Type B pancreatic cell (in vitro differentiated cells): ENCODE measurements around the gene RNF225. TPM values are rescaled to one million over a fixed set of nuclear protein-coding genes. Genes with fewer than 3 reads are reported as not detected.
A peak's percentile ranks its signal among the peaks of the same experiment; 100 is the strongest.

Experiments
- DNase-seq: peaks from one replicate; pipeline ENCODE4 v3.0.0; 2021; ENCODE audit warnings: mixed read lengths; ENCODE audit not compliant: unreplicated experiment; ENCODE audit errors: extremely low spot score
- H3K27ac Mint-ChIP-seq: 2 replicates; pipeline ENCODE4 v1.8.0; 2021; ENCODE audit warnings: mild to moderate bottlenecking, mixed read lengths
- H3K27me3 Mint-ChIP-seq: 2 replicates; pipeline ENCODE4 v1.8.0; 2021; ENCODE audit warnings: mixed read lengths
- H3K36me3 Mint-ChIP-seq: 2 replicates; pipeline ENCODE4 v1.8.0; 2021; ENCODE audit warnings: mixed read lengths
- H3K4me1 Mint-ChIP-seq: one replicate; pipeline ENCODE4 v1.8.0; 2021; ENCODE audit warnings: mixed read lengths; ENCODE audit not compliant: unreplicated experiment
- H3K4me3 Mint-ChIP-seq: 2 replicates; pipeline ENCODE4 v1.8.0; 2021; ENCODE audit warnings: mild to moderate bottlenecking, mixed read lengths
- H3K9me3 Mint-ChIP-seq: 2 replicates; pipeline ENCODE4 v1.8.0; 2021; ENCODE audit warnings: mixed read lengths
- total RNA-seq: library from RNA; stranded (reverse); gene quantifications from 2 replicates; pipeline ENCODE4 v1.2.1, GENCODE V29; 2021; ENCODE audit warnings: low replicate concordance
- TF ChIP-seq, protein P1 (sequence below): fragments of 200-600 bp; sonication (generic); conservative IDR thresholded peaks from 2 replicates; pipeline ENCODE4 v1.5.0; 2021; ENCODE audit warnings: antibody characterized with exemption, mild to moderate bottlenecking

Gene RNF225
- total RNA-seq, 1 donor from 2014 or later = 1.0 TPM

DNA sequence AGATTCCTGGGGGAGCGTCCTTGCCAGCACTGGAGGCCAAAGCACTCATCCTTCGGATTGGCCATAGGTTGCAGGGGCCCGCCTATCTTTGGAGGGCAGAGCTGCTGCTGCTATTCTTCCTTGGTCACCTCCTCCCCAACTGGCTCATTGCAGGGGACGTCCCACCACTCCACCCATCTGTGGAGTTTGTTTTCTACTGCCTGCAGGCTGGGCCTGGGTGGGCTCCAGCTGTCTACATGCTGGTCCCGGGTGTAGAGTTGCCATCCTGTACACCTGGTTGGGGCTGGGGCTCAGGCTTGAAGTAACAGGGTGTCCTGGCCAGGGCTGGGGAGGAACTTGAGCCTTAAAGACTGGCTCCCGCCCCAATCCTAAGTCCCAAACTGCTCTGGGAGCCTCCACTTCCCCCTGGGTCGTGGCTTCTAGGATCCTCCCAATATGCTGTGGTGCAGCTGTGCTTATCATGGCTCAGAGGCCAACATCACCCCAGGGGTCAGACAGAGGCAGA is 2.1 kb downstream of the RNF225 start:
- Mint-ChIP-seq H3K27me3 (peaks cover 19% of the 10 kb centered on the region), H3K36me3 (peaks cover 21% of the 10 kb centered on the region), H3K4me1 (peaks cover 15% of the 10 kb centered on the region), H3K4me3 (no peak overlapping the region), H3K9me3 (no peaks in the 10 kb centered on the region), H3K27ac (no peak overlapping the region)
- no peak for DNase-seq
- TF ChIP-seq, protein P1, sequence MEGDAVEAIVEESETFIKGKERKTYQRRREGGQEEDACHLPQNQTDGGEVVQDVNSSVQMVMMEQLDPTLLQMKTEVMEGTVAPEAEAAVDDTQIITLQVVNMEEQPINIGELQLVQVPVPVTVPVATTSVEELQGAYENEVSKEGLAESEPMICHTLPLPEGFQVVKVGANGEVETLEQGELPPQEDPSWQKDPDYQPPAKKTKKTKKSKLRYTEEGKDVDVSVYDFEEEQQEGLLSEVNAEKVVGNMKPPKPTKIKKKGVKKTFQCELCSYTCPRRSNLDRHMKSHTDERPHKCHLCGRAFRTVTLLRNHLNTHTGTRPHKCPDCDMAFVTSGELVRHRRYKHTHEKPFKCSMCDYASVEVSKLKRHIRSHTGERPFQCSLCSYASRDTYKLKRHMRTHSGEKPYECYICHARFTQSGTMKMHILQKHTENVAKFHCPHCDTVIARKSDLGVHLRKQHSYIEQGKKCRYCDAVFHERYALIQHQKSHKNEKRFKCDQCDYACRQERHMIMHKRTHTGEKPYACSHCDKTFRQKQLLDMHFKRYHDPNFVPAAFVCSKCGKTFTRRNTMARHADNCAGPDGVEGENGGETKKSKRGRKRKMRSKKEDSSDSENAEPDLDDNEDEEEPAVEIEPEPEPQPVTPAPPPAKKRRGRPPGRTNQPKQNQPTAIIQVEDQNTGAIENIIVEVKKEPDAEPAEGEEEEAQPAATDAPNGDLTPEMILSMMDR = no peak

DNA sequence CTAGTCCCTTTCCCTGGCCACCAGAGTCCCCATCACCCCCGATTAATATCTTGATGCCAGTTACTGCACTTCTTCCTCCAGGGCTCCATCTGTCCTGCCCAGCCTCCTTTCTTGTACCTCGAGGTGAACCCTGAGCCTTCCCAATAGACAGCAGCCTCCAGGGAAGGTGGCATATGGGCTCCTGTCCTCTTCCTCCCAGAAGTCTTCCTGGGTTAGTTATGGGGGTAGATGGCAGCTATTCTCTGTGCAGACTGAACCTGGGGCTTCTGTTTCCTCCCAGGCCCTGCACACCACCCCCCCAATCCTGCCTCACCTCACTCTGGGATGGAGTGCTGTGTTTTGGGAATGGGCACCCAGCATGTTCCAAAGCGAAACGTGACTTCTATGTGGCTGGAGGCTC is 2.6 kb downstream of the RNF225 start:
- no peak overlapping the region for H3K27ac Mint-ChIP-seq
- TF ChIP-seq, protein P1 = no peak
- H3K9me3 Mint-ChIP-seq = no peaks in the 10 kb centered on the region
- peaks cover 19% of the 10 kb centered on the region for H3K27me3 Mint-ChIP-seq
- H3K4me3 Mint-ChIP-seq = no peak overlapping the region
- H3K36me3 Mint-ChIP-seq = peaks cover 17% of the 10 kb centered on the region
- no peak for DNase-seq
- H3K4me1 Mint-ChIP-seq = peaks cover 15% of the 10 kb centered on the region

DNA sequence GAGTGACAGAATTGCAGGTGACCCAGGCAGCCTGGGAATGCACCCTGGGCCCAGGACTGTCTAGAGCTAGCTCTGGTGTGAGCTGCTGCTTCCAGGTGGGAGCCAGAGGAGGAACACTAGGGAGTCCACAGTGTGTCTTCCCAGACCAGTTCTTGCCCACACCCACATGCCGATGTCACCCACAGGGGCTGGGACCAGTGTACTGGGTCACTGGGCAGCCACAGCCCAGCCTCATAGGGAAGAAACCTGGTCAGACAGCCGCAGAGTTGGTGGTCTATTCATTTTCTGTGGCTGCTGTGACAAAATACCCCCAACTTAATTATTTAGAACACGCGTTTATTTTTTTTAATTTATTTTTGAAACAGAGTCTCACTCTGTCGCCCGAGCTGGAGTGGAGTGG is 3.1 kb downstream of the RNF225 start:
- TF ChIP-seq, protein P1 = no peak
- H3K4me1 Mint-ChIP-seq = peaks cover 15% of the 10 kb centered on the region
- H3K36me3 Mint-ChIP-seq = peaks cover 16% of the 10 kb centered on the region
- H3K9me3 Mint-ChIP-seq = no peaks in the 10 kb centered on the region
- H3K27me3 Mint-ChIP-seq = peaks cover 19% of the 10 kb centered on the region
- H3K27ac Mint-ChIP-seq = no peak overlapping the region
- DNase-seq = no peak
- no peak overlapping the region for H3K4me3 Mint-ChIP-seq

DNA sequence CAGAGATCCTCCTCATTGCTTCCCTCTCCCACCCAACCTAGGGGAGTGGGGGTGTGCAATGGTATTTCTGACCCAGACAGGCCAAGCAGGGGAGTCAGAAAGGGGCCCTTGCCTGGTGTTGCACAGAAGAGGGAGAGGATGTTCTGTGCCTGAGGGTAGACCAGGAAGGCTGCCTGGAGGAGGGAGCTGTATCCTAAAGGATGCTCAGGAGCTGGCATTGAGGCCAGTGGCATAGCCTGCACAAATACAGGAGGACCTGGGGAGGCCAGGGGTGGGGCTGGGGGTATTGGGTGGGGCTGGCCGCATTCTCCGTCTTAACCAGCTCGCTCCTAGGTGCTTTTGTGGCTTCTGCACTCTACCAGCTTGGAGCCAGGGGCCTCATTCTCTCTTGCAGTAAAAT is 4.4 kb downstream of the RNF225 start:
- H3K4me3 Mint-ChIP-seq = peak overlapping the region; percentile 51
- peaks cover 5% of the 10 kb centered on the region for H3K36me3 Mint-ChIP-seq
- peaks cover 19% of the 10 kb centered on the region for H3K27me3 Mint-ChIP-seq
- TF ChIP-seq, protein P1 = no peak
- no peak for DNase-seq
- H3K27ac Mint-ChIP-seq = peak overlapping the region; percentile 68
- peaks cover 12% of the 10 kb centered on the region for H3K4me1 Mint-ChIP-seq
- H3K9me3 Mint-ChIP-seq = no peaks in the 10 kb centered on the region

DNA sequence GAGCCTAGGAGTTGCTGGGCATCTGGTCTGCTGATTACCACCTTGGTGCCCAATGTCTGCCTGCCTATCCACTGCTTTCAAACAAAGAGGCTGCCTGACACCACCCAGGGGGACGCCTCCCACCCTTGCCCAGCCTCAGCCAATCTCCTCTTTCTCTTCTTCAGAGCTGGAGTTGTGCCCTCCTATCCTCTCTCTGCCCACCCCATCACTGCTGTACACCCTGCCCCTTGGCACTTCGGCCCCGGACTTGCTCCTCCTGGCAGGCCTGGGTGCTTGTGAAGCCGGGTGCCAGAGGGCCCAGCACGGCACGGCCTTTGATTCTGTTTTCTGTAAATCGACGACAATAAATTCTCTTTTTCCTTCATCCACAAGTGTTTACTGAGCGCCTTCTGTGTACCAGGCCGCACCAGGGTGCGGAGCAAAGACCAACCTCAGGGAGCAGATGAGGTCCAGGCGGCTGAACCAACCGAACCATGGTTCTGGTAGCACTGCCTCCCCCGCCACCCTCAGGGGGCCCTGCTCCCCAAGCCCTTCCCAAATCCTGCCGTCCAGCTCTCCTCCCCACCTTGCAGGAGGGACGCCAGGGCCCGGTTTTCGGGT is 5.0 kb downstream of the RNF225 start:
- Mint-ChIP-seq H3K36me3 (peaks cover 3% of the 10 kb centered on the region), H3K27me3 (peaks cover 19% of the 10 kb centered on the region), H3K27ac (no peak overlapping the region), H3K4me1 (peaks cover 11% of the 10 kb centered on the region), H3K4me3 (peak overlapping the region; percentile 99), H3K9me3 (no peaks in the 10 kb centered on the region)
- no peak for DNase-seq
- TF ChIP-seq, protein P1 = no peak
